OCI-LY7 (cell line): ENCODE results near the gene AGBL4. TPM values are rescaled to one million over a fixed set of nuclear protein-coding genes. Genes with fewer than 3 reads are reported as not detected.
"Not testable (repeated sequence)": the region's sequence is repeated elsewhere in the genome, so short reads cannot be mapped to it uniquely, and the experiment has no call there.

Source experiments
- BruUV-seq: library from RNA; stranded (reverse); fragments of 400-500 nt; replicated peaks from 2 replicates; lab custom pipeline; 2021; lab: Mats Ljungman, UMichigan
- CTCF ChIA-PET: fragments of 300-600 bp; sonication (Branson Sonifier 250); formaldehyde crosslinking; loops from one replicate; lab custom pipeline; 2022; ENCODE audit warnings: antibody characterized with exemption; ENCODE audit not compliant: unreplicated experiment; lab: Charles Lee
- POLR2A ChIA-PET: fragments of 300-600 bp; sonication (Branson Sonifier 250); formaldehyde crosslinking; loops from one replicate; lab custom pipeline; 2022; ENCODE audit warnings: antibody characterized with exemption; lab: Charles Lee
- DNase-seq: peaks from one replicate; pipeline ENCODE4 v3.0.0-alpha.2; 2015; ENCODE audit warnings: low spot score
- H2AFZ ChIP-seq: fragments of 200-600 bp; sonication (generic), shearing (Covaris generic); 2 replicates; pipeline ENCODE4 v1.6.1; 2014; ENCODE audit warnings: mild to moderate bottlenecking, antibody characterized with exemption, low read length, moderate library complexity
- H3K27ac ChIP-seq: fragments of 200-600 bp; sonication (generic); 2 replicates; pipeline ENCODE4 v1.5.1; 2014; ENCODE audit warnings: mixed run types, low read depth, mild to moderate bottlenecking, moderate library complexity, low read length, inconsistent platforms; ENCODE audit not compliant: poor library complexity, severe bottlenecking
- H3K36me3 ChIP-seq: fragments of 200-600 bp; sonication (generic); 2 replicates; pipeline ENCODE4 v1.6.1; 2014; ENCODE audit warnings: mild to moderate bottlenecking, antibody characterized with exemption, low read length, moderate library complexity, mixed read lengths; ENCODE audit not compliant: insufficient read depth
- H3K4me1 ChIP-seq: fragments of 200-600 bp; sonication (generic); 2 replicates; pipeline ENCODE4 v1.5.1; 2014; ENCODE audit warnings: mild to moderate bottlenecking, low read length; ENCODE audit not compliant: insufficient read depth, poor library complexity, severe bottlenecking
- H3K4me2 ChIP-seq: fragments of 200-600 bp; sonication (generic); 2 replicates; pipeline ENCODE4 v1.6.1; 2014; ENCODE audit warnings: mild to moderate bottlenecking, low read length
- H3K4me3 ChIP-seq: fragments of 200-600 bp; sonication (generic); 2 replicates; pipeline ENCODE4 v1.5.1; 2014; ENCODE audit warnings: mild to moderate bottlenecking, low read depth, low read length; ENCODE audit not compliant: poor library complexity, severe bottlenecking
- H3K79me2 ChIP-seq: fragments of 200-600 bp; sonication (generic); 2 replicates; pipeline ENCODE4 v1.6.1; 2016; ENCODE audit warnings: low read depth, mild to moderate bottlenecking, low read length, moderate library complexity, mixed read lengths; ENCODE audit not compliant: insufficient read depth
- H3K9me2 ChIP-seq: fragments of 200-600 bp; sonication (generic); 2 replicates; pipeline ENCODE4 v1.6.1; 2016; ENCODE audit warnings: mild to moderate bottlenecking, low read length, mixed read lengths; ENCODE audit not compliant: insufficient read depth
- H3K9me3 ChIP-seq: fragments of 200-600 bp; sonication (generic); 2 replicates; pipeline ENCODE4 v1.6.1; 2014; ENCODE audit warnings: mild to moderate bottlenecking, mixed run types, low read length, mixed read lengths
- H4K20me1 ChIP-seq: fragments of 200-600 bp; sonication (generic); 2 replicates; pipeline ENCODE4 v1.6.1; 2014; ENCODE audit warnings: mild to moderate bottlenecking, antibody characterized with exemption, low read length, moderate library complexity, mixed read lengths; ENCODE audit not compliant: insufficient read depth
- EZH2phosphoT487 ChIP-seq: fragments of 200-600 bp; sonication (generic); IDR thresholded peaks from 2 replicates; pipeline ENCODE4 v1.6.1; 2018; ENCODE audit warnings: low read depth, borderline replicate concordance, mild to moderate bottlenecking, mixed run types, antibody characterized with exemption, low read length, moderate library complexity, mixed read lengths
- intact Hi-C: fragments of 100-400 bp; cut with micrococcal nuclease; formaldehyde crosslinking; loops from one replicate; pipeline ENCODE4 v1.10.0; 2022; ENCODE audit not compliant: unreplicated experiment
- total RNA-seq, 2 experiments: library from RNA; depleted of rRNA in 1 of 2; stranded (reverse); fragments of >200 nt in 1 of 2; shearing (Covaris generic) in 1 of 2; gene quantifications; 2 replicates each; pipeline ENCODE4 v1.2.3, GENCODE V29; 2014 to 2022
- TF ChIP-seq, protein P1 (sequence below): fragments of 200-600 bp; sonication (generic); conservative IDR thresholded peaks from 2 replicates; pipeline ENCODE4 v1.5.1; 2014; ENCODE audit warnings: mild to moderate bottlenecking, antibody characterized with exemption, low read length, moderate library complexity, mixed read lengths

AGBL4 gene
- total RNA-seq, 2 experiments from 2014 or later: not detected

DNA sequence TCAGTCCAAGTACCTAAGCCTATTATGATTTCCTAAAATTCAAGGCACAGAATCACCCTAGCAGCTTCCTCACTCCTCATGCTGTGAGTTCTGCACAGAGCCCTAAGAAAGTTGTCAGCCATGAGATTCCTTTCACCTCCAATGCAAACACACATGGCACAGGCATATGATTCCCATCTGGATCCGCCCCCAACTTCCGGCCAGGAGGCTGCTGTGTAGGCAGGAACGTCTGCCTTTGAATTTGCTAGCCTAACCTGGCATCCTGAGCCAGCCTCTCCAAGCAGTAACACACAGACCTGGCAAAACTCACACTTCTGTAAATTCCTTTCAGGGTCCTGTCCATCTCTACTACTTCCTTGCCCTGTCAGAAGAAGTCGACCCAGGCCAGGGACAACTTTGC is 726.0 kb downstream of the AGBL4 start:
- ChIA-PET CTCF (no interaction called here), POLR2A (no interaction called here)
- H3K4me2 ChIP-seq: no peak overlapping the region
- no peaks in the 10 kb centered on the region for H4K20me1 ChIP-seq
- H2AFZ ChIP-seq: no peak overlapping the region
- TF ChIP-seq EZH2phosphoT487: no peak
- TF ChIP-seq, protein P1, sequence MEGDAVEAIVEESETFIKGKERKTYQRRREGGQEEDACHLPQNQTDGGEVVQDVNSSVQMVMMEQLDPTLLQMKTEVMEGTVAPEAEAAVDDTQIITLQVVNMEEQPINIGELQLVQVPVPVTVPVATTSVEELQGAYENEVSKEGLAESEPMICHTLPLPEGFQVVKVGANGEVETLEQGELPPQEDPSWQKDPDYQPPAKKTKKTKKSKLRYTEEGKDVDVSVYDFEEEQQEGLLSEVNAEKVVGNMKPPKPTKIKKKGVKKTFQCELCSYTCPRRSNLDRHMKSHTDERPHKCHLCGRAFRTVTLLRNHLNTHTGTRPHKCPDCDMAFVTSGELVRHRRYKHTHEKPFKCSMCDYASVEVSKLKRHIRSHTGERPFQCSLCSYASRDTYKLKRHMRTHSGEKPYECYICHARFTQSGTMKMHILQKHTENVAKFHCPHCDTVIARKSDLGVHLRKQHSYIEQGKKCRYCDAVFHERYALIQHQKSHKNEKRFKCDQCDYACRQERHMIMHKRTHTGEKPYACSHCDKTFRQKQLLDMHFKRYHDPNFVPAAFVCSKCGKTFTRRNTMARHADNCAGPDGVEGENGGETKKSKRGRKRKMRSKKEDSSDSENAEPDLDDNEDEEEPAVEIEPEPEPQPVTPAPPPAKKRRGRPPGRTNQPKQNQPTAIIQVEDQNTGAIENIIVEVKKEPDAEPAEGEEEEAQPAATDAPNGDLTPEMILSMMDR: no peak
- no peak overlapping the region for H3K27ac ChIP-seq
- no peaks in the 10 kb centered on the region for H3K79me2 ChIP-seq
- H3K9me2 ChIP-seq: no peaks in the 10 kb centered on the region
- no peaks in the 10 kb centered on the region for H3K9me3 ChIP-seq
- H3K4me1 ChIP-seq: no peaks in the 10 kb centered on the region
- intact Hi-C loops: no loop called here
- H3K4me3 ChIP-seq: no peak overlapping the region
- H3K36me3 ChIP-seq: no peaks in the 10 kb centered on the region
- BruUV-seq: no TSS peak
- DNase-seq: no peak

DNA sequence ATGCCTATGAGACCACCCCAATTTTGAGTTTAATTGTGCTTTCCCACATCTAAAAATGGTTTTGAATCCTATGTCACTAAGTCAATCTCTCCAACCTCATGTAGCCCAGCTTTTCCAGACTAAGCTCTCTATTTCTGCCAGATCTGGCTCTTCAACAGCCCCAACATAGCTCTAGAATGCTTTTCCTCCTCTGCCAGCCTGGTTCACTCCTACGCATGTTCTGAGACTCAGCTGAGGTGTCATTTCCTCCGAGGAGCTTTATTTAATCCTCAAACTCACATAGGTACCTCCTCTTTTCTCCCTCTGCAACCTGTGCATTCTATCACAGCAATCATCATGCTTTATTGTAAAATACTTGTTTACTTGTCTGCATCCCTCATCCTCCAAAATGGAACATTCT is 729.2 kb downstream of the AGBL4 start:
- Histone ChIP-seq H3K4me2 (no peak overlapping the region), H3K4me3 (no peak overlapping the region), H3K36me3 (no peaks in the 10 kb centered on the region), H2AFZ (no peak overlapping the region), H3K9me3 (no peaks in the 10 kb centered on the region), H3K27ac (no peak overlapping the region), H3K79me2 (no peaks in the 10 kb centered on the region), H3K4me1 (no peaks in the 10 kb centered on the region), H4K20me1 (no peaks in the 10 kb centered on the region), H3K9me2 (no peaks in the 10 kb centered on the region)
- BruUV-seq: no TSS peak
- DNase-seq: no peak
- intact Hi-C loops: no loop called here
- TF ChIP-seq, protein P1: no peak
- TF ChIP-seq EZH2phosphoT487: no peak
- ChIA-PET POLR2A (no interaction called here), CTCF (no interaction called here)

DNA sequence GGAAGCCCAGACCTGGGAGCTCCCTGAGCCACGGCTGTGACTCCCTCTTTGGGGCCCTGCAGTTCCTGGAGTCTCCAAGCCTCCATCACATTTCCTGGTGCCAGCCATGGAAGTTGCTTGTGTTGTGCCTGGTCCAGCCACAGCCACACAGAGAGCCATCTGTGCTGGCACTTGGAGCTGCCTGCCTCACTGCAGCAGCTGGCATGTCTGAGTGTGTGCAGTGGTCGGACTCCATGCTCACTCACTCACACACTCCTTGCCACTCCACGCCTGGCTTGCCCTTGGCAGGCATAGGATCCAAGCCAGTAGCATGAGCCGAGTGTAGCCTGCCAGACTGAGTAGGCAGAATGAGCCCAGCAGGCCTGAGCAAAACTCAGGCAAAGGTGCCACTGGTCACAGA is 730.7 kb downstream of the AGBL4 start:
- CTCF ChIA-PET: no interaction called here
- Histone ChIP-seq H3K36me3 (no peaks in the 10 kb centered on the region), H4K20me1 (no peaks in the 10 kb centered on the region), H3K27ac (no peak overlapping the region), H3K4me2 (no peak overlapping the region), H3K9me3 (no peaks in the 10 kb centered on the region), H3K4me3 (no peak overlapping the region), H3K79me2 (no peaks in the 10 kb centered on the region), H3K9me2 (no peaks in the 10 kb centered on the region), H3K4me1 (no peaks in the 10 kb centered on the region), H2AFZ (no peak overlapping the region)
- DNase-seq: no peak
- intact Hi-C loops: no loop called here
- TF ChIP-seq EZH2phosphoT487: no peak
- TF ChIP-seq, protein P1: no peak
- BruUV-seq: no TSS peak
- POLR2A ChIA-PET: no interaction called here

DNA sequence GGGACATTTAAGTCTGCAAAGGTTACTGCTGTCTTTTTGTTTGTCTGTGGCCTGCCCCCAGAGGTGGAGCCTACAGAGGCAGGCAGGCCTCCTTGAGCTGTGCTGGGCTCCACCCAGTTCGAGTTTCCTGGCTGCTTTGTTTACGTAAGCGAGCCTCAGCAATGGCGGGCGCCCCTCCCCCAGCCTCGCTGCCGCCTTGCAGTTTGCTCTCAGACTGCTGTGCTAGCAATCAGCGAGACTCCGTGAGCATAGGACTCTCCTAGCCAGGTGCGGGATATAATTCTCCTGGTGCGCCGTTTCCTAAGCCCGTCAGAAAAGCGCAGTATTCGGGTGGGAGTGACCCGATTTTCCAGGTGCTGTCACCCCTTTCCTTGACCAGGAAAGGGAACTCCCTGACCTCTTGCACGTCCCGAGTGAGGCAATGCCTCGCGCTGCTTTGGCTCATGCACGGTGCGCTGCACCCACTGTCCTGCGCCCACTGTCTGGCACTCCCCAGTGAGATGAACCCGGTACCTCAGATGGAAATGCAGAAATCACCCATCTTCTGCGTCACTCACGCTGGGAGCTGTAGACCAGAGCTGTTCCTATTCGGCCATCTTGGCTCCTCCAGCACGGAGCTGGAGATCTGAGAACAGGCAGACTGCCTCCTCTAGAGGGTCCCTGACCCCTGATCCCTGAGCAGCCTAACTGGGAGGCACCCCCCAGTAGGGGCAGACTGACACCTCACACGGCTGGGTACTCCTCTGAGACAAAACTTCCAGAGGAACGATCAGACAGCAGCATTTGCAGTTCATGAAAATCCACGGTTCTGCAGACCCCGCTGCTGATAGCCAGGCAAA is 766.3 kb downstream of the AGBL4 start:
- H3K79me2 ChIP-seq, H3K4me1 ChIP-seq, CTCF ChIA-PET, H3K9me2 ChIP-seq, DNase-seq, H3K4me2 ChIP-seq, intact Hi-C loops, H3K36me3 ChIP-seq, H4K20me1 ChIP-seq, H3K4me3 ChIP-seq, BruUV-seq, H3K27ac ChIP-seq, H3K9me3 ChIP-seq, POLR2A ChIA-PET, H2AFZ ChIP-seq: not testable (repeated sequence)
